HG03097 (cell line): ENCODE data around the gene SLIT3.

Source experiments
- ATAC-seq: cut with Tn5 transposase; IDR thresholded peaks from one replicate; pipeline ENCODE4 v1.9.1; 2021; ENCODE audit not compliant: unreplicated experiment, low FRiP score

The SLIT3 gene

DNA sequence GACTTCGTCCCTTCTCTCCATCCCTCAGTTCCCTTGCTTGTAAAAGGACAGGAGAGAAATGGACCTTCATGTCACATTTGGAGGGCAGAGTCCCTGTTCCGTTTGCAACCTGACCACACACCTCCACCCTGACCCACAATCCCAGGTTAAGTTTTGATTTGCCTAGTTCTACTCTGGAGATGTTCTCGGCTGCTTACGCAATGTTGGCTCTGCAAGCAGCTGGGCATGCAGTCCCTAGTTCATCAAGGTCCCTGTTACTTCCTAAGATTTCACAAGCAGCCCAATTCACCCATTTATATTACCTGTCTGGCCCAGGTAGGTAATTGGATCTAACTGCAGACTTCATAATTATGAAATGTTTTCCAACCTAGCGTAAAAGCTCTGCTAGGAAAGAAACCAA lies 28.8 kb downstream of the SLIT3 start:
- ATAC-seq, result no peak

DNA sequence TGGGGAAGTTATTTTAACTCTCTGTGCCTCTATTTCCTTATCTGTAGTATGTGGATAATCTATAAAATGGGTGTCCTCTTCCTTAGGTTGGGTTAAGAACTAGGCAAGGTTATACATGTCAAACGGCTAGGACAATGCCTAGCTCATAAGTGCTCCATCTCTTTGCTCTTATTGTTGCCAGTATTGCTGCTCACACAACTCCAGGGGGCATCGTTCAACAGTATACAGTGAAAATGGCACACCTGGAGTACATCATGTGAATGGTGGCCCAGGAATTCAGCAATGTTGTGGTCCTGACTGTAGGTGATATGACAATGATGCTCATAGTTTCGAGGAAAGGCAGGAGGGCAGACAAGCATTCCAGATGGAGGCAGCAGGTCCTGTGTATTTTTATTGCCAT lies 30.1 kb downstream of the SLIT3 start:
- ATAC-seq, result no peak

DNA sequence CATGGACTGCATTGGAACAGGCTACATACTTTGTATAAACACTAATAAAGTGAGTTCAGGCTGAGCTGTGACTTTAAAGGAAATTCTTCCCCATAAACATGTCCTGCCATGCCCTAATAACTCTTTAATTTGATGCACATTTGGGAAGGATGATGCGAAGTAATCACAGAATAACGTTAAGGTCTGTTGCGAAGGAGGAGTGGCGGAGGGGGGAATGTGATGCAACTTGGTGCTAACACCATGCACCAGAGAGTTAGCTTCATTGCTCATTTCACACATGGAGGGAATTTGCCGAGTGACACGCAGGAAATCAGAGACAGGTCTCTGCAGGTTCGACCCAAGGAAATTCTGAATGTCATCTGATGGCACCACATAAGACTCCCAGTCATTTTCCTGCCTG lies 32.9 kb downstream of the SLIT3 start:
- no peak for ATAC-seq

DNA sequence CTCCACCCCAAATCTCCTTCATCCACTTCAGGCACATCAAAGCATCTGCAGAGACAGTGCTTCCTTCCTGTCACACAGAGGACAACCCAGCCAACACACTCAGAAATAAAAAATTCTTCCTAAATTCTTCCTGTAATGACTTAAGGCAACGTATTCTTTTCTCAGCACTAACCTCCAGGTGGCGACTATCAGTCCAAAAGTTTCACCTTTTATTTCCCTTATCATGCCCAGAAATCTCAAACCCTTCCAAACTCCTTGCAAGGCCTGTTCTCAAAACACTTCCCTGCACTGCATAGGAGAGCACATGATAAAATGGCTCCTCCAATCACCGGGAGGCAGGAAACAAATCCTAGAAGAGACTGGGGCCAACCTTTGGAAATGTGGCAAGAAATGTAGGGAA lies 35.1 kb downstream of the SLIT3 start:
- ATAC-seq, result no peak

DNA sequence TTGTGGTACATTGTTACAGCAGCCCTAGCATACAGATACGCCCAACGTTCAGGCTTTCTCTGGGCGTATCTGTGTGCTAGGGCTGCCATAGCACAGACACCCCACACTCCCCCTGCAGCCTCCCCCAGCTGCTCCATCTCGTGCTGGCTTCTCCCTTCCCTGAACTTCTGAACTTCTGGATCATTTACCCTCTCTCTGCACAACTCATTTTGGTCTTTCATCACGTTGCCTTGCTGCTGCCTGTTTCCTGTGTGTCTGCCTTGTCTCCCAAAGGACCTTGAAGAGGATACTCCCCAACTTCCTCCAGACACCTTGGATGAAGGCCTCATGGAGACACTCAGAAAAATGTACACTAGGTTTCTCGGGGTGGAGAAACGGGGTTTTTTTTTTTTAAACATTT lies 37.3 kb downstream of the SLIT3 start:
- no peak for ATAC-seq

DNA sequence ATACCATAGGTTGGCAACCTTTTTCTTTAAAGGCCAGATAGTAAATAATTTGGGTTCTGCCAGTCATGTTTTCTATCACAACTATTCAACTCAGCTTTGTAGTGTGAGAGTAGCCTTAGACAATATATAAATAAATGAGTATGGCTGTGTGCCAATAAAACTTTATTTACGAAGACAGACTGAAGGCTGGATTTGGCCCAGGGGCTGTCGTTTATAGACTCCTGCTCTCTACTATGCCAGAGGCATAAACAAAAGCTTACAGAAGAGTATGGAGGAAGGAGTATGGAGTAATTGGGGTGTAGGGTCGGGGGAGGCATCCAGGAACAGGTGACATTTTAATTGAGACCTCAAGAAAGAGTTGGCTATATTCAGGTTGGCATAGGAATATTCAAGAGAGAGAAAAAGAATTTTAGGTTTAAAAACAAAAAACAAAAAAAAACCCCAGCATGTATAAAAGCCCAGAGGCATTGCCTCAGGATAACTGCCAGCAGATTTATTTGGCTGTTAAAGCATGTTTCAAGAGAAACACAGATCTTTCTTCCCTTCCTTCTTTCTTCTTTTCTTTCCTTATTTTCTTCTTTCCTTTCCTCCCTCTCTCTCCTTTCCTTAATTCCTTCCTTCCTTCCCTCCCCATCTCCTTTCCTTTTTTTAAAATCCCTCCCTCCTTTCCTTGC lies 39.9 kb downstream of the SLIT3 start:
- ATAC-seq, result no peak

DNA sequence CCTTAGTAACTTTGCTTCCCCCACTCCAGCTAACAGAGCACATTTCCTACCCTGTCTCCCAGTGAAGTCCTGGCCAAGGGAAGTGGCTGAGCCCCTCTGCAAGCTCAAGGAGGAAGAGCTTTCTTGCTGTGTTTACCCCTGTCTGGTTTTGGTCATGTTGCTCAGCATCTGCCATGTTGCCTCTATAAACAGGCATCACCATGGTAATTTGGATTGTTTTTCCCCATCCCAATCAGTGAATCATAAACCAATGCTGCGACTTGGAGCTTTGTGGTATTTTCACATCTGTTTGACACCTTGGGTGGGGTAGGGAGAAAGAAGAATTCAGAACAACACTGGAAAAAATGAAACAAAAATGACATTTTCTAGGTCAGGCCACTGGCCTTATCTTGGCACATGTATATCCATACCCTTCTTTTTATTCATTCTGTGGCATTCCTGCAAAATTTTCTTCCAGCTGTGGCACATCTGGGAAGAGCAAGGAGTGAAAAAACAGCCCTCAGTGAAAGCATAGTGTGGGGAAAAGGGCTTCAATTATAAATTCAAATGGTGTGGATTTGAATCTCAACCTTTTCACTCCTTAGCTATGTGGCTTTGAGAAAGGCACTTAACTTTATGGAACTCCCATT lies 42.5 kb downstream of the SLIT3 start:
- no peak for ATAC-seq

DNA sequence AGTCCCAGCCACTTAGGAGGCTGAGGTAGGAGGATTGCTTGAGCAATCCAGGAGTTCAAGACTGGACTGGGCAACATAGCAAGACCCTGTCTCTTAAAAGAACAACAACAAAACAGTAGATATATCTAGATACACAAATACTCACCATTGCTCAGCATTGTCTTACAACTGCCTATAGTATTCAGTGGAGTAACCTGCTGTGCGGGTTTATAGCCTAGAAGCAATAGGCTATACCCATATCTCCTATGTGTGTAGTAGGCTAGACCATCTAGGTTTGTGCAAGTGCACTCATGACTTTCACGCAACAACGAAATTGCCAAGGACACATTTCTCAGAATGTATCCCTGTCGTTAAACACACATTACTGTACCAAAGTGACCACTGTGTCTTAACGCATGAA lies 44.7 kb downstream of the SLIT3 start:
- ATAC-seq, result no peak

DNA sequence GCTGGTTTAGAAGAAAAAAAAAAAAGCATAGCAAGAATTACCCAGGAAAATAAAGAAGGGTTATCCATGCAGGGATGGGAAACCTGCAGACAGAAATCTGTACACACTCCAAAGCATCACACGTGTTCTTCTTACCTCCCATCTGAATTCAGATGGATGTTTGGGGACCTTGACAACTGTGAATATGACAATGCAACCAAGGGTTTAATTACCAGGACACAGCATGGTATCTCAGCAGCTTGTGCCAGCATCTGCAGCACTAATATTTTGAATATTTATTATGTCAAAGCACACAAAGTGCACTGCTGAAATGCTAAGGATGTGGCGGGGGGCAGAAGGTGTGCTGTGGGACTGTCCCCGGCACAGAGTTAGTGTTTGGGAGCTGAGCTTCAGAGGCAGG lies 47.9 kb downstream of the SLIT3 start:
- ATAC-seq, result no peak

DNA sequence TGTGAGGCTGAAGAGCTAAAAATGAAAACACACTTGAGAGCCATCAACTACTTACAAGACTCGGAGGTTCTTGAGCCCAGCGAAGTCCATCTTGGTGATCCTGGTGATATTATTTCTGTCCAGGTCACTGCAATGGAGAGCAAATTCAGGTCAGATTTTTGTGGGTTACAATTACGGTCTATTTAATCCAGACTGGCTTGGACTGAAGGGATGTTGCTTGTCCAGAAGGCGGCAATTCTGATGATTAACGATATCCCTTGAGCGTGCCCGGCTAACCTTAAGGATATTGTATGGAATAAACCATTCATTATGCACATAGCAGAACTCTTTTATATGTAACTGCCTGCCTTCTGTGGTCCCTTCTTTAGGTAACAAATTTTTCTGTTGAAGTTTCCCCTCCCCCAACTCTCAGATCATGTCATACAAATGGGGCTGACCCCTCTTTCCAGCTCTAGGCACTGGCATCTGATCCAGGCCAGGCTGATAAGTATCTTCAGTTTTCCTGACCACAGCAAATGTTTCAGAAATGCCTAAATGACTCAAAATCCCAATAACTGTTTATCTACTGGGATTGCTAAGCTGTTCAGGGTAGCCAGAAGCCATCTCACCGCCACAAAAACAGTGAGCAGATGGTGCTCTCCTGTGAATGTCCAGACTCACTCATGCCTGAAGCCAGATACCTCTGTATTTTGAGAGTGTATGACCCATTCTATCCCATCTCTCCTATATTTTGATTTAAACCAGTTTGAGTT lies 49.4 kb downstream of the SLIT3 start:
- no peak for ATAC-seq

DNA sequence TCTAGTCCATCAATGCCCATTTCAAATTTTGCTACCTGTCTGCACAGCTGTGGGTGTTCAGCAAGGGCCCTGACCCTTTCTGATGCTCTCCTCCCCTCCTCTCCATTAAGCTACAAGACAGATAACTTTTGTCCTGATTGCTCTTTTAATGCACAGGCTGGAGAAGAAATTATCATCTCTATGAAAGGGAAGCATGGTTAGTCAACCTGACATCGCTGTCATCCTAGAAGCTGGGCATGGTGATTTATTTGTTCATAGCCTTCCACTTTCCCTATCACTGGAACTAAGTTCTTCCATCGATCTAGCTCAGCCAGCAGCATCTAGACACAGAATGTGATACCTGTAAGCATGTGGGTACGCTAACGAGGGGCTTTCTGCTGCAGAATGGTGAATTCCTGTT lies 50.1 kb downstream of the SLIT3 start:
- ATAC-seq, result no peak

DNA sequence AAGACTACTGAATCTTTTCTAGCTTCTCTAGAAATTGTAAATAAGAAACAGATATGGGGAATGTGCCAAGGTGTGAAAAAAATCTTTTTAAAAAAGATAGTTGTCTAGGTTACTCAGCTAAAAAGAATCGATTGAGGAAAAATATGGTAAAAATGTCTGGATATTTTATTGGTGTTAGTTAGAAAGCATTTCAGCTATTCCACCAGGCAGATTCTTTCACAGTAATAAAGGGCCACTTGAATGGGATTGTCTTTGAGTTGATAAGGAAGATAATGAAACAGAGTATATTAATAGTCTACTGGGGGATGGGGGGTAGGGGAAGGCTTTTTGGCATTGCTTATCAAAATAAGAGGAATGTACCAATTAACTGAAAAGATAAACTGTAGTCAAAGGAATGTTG lies 51.9 kb downstream of the SLIT3 start:
- ATAC-seq, result no peak

DNA sequence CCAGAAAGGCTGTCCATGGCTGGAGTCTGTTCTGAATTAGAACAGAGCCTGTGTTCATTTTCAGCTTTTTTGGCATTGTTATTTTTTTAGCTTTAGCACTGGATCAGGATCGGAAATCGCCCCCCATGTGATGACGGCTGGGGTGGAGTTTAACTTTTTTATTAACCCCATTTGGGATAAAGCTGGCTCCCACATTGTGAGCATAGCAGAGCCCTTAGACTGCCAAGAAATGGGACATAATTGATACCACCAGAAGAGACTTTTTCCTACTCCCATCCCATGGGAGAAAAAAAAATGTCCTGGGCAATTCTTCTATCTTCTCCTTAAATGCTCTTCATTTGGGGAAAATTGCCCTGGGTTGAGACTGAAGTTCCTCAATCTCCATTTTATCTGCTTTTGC lies 52.4 kb downstream of the SLIT3 start:
- no peak for ATAC-seq

DNA sequence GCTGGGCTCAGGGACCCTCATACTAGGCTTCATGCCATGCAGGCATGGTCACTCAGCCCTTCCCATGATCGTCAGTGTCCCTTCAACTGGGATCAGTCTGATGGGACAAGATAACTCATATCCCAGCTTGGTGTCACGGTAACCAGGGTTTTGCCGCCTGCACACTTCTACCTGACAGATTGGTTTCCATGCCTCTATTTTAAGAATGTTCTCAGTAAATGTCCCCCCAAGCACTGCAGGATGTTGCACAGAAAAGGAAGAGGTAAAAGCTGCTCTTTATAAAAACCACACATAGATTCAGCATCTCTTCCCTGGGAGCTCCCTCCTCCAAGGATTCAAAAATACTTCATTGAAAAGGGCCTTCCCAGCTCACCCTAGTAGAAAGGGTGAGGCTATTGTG lies 56.1 kb downstream of the SLIT3 start:
- ATAC-seq, result no peak

DNA sequence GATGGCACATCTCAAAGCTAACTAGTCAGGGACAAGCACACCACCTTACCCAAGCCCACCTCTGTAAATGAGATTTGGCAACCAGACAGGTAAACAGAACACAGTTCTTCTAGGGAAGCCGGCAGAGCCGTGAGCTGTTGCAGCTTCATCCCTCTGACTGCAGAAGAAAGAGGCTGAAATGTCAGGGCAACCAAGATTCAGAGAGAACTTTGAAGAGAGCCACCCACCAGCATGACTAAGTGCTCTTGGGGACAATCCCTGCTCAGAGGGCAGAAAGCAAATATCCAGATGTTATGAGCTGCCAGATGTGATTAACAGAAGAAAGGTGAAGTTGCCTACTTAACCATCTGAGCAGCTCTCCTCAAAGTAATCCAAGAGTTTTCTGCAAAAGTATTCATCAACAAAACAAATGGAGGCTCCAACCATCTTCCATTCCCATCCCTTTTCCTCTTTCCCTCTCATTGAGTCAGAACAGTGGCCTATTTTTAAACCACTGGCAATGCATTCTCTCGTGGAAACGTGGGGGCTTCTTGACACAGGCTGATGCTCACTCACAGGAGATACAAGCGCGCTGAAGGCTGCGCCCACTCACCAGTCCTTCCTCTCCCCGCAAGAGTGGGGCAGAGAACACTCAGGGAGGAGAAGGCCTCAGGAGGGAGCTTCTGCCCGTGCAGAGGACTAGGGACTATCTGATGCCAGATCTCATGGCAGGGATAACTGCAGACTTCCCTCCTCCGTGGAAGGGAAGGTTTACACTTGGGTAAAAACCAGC lies 57.1 kb downstream of the SLIT3 start:
- no peak for ATAC-seq

DNA sequence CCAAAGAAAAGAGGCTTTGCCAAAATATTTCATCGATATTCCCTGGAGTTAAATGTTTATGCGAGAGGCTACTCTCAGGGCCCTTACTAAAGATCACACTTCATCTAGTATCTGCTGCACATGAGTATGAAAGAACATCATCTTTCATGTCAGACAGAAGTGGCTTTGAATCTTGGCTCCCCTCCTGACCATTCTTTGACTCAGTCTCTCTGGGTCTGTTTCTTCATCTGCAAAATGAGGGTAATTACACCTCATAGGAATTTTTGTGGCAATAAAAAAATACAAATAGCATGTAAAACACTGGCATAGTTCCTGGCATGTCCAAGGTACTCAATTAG lies 58.1 kb downstream of the SLIT3 start:
- ATAC-seq, result no peak

DNA sequence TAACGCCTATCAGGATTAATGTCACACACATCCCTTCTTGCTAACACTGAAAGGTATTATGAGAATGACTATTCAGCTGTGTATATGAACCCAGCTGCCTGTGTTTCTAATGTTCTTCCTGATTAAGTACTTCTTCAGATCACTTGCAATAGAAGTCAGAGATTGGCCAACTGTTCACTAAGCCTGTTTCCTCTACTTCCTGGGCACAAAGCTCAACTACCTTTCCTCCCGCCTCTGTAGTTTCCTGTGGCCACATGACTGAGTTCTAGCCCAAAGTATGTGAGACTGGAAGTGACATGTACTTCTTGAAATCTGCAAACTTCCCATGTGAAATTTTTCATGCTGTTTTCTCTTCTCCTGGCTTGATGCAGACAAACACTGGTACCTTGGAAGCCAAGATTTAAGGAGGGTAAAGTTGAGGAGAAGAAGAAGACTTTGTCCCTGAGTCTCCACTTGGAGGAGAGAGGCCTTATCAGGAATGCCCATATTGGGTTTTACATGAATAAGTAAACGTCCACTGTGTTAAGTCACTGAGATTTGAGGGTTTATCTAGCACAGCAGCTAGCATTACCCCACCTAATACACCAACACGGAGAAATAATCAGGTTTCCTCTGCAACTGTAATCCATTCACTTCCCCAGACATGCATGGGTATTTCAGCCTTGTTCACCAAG lies 58.6 kb downstream of the SLIT3 start:
- no peak for ATAC-seq

DNA sequence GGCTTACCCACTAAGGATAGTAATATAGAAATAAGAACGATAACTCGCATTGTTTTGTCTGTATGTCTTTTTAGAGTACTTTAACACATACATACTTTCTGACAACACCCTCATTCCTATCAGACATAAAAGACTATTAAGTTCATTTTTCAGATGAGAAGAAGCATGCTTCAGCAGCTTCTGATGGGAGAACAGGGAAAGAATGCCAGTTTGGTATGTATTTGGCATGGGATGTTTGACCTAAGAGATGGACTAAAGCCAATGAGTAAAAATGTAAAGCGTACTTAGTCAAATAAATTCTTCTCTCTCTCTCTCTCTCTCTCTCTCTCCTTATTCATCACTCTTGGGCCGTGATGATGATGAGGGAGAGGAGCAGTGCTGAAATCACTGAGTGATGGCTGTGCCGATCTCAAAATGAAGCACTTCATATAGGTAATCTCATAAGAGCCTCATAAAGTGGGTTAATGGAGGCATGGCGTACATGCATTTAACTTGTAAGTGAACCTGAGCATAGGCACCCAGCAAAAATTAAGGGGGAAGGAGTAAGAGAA lies 71.5 kb downstream of the SLIT3 start:
- no peak for ATAC-seq

DNA sequence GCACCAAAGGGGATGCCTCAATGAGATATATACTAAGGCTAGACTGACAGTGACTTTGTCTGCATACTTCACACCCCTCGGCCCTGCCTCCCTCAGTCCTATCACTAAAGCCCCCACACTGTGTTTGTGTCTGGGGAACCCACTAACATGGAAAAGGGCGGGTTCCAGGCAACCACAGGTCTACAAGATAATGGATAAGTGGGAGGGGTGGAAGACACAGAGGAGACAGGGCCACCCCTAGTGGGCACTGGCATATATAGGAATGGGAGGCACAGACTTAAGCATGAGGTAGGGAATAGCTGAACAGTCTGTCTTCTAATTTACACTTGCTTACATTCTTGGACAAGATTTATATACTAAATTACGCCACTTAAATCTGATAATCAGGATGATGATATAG lies 74.0 kb downstream of the SLIT3 start:
- ATAC-seq, result no peak

DNA sequence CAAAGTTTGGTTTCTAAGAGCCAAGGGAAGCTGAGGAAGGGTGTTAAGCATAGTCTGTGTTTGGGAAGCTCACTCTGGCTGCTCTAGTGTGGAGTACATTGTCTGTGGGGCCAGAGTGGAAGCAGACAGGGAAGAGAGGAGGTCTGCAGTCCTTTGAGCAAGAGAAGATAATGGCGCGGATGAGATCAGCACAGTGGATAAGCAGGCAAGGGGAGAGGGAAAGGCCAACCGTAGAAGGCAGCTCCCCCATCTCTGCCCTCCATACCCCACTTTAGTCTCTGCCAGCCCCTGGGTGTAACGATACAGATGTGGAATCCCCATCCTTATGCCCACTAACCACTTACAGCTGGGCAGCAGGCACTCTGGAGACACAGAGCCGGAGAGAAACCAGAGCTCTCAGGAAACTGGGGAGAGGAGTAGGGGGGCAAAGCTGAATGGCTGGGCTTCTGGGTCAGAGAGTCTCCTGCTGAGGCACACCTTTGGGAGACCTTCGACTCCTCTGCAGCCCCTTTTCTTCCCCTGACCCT lies 75.0 kb downstream of the SLIT3 start:
- no peak for ATAC-seq
